ENCODE results near the gene B4GALNT4. TPM values are rescaled to one million over a fixed set of nuclear protein-coding genes. Genes with fewer than 3 reads are reported as not detected.

B4GALNT4 gene
- total and polyA plus RNA-seq, 2 donors from 2014 or later, result 0.82 to 1.4 TPM

GRCh38 chr11:353179-353873, 16.0 kb upstream of the B4GALNT4 start:
- intact Hi-C loops (cut with DNase I), result loop anchor here (10.0 kb wide), 1 partner anchor 49 kb away; the partner anchor contains the start of gene IFITM2
- DNase-seq, result peak; percentile 49 to 95 (median 74)

GRCh38 chr11:355581-356458, 13.5 kb upstream of the B4GALNT4 start:
- DNase-seq, result peak; percentile 95 to 99 (median 97)
- Histone ChIP-seq H3K4me1 (ENCODE audit: control insufficient read depth in 2 of 3, insufficient read depth in 2 of 3, low read depth in 1 of 3, low read length in 3 of 3) (peaks cover 6 to 21% (median 21%) of the 10 kb centered on the region in 3 donors), H3K36me3 (ENCODE audit: control insufficient read depth in 2 of 3, insufficient read depth in 3 of 3, low read length in 3 of 3) (peaks cover 0 to 15% (median 0%) of the 10 kb centered on the region in 3 donors), H3K27me3 (ENCODE audit: control insufficient read depth, insufficient read depth, low read length) (no peaks in the 10 kb centered on the region), H3K9me3 (ENCODE audit: control insufficient read depth in 2 of 3, insufficient read depth in 1 of 3, low read length in 3 of 3) (peaks cover 0 to 13% (median 0%) of the 10 kb centered on the region in 3 donors), H3K27ac (ENCODE audit: low read depth in 2 of 2, low read length in 2 of 2) (peak overlapping the region; percentile 97 to 100), H3K4me3 (ENCODE audit: low read length in 3 of 3) (peak overlapping the region; percentile 4 to 42 (median 16)), H3K9ac (ENCODE audit: low read length in 3 of 3) (peak overlapping the region in 2 of 3 donors; percentile 81 to 89)
- intact Hi-C loops (cut with DNase I), result loop anchor here (10.0 kb wide), 1 partner anchor 51 kb away; the partner anchor contains the start of gene IFITM2
- FAIRE-seq, result no peak
- TF ChIP-seq CTCF (IDR thresholded peaks at IDR 0.05; ENCODE audit: borderline replicate concordance, extremely low read depth, insufficient read depth), result no peak

More at GRCh38 chr11:353179-353873, 16.0 kb upstream of the B4GALNT4 start:
- H3K4me3 ChIP-seq (ENCODE audit: low read length in 3 of 3), result peak overlapping the region in 1 of 3 donors; percentile 3
- no peaks in the 10 kb centered on the region for H3K27me3 ChIP-seq (ENCODE audit: control insufficient read depth, insufficient read depth, low read length)
- H3K4me1 ChIP-seq (ENCODE audit: control insufficient read depth in 2 of 3, insufficient read depth in 2 of 3, low read depth in 1 of 3, low read length in 3 of 3), result peaks cover 6 to 21% (median 21%) of the 10 kb centered on the region in 3 donors
- TF ChIP-seq CTCF (IDR thresholded peaks at IDR 0.05; ENCODE audit: borderline replicate concordance, extremely low read depth, insufficient read depth), result no peak
- FAIRE-seq, result no peak
- H3K9ac ChIP-seq (ENCODE audit: low read length in 3 of 3), result peak overlapping the region in 1 of 3 donors; percentile 9
- H3K27ac ChIP-seq (ENCODE audit: low read depth in 2 of 2, low read length in 2 of 2), result peak overlapping the region; percentile 89 to 100
- H3K36me3 ChIP-seq (ENCODE audit: control insufficient read depth in 2 of 3, insufficient read depth in 3 of 3, low read length in 3 of 3), result peaks cover 0 to 15% (median 0%) of the 10 kb centered on the region in 3 donors
- H3K9me3 ChIP-seq (ENCODE audit: control insufficient read depth in 2 of 3, insufficient read depth in 1 of 3, low read length in 3 of 3), result peaks cover 0 to 13% (median 0%) of the 10 kb centered on the region in 3 donors

GRCh38 chr11:356610-357009, 12.7 kb upstream of the B4GALNT4 start:
- no peak for FAIRE-seq
- no peak for DNase-seq
- intact Hi-C loops (cut with DNase I), result loop anchor here (10.0 kb wide), 1 partner anchor 52 kb away; the partner anchor contains the start of gene IFITM2

More at GRCh38 chr11:356610-357009, 12.7 kb upstream of the B4GALNT4 start:
- Histone ChIP-seq H3K27ac (ENCODE audit: low read depth in 2 of 2, low read length in 2 of 2) (no peak overlapping the region), H3K9ac (ENCODE audit: low read length in 3 of 3) (no peak overlapping the region), H3K4me1 (ENCODE audit: control insufficient read depth in 2 of 3, insufficient read depth in 2 of 3, low read depth in 1 of 3, low read length in 3 of 3) (peaks cover 6 to 21% (median 21%) of the 10 kb centered on the region in 3 donors), H3K9me3 (ENCODE audit: control insufficient read depth in 2 of 3, insufficient read depth in 1 of 3, low read length in 3 of 3) (peaks cover 0 to 13% (median 0%) of the 10 kb centered on the region in 3 donors), H3K4me3 (ENCODE audit: low read length in 3 of 3) (peak overlapping the region in 1 of 3 donors; percentile 38), H3K27me3 (ENCODE audit: control insufficient read depth, insufficient read depth, low read length) (no peaks in the 10 kb centered on the region), H3K36me3 (ENCODE audit: control insufficient read depth in 2 of 3, insufficient read depth in 3 of 3, low read length in 3 of 3) (peaks cover 0 to 15% (median 0%) of the 10 kb centered on the region in 3 donors)
- TF ChIP-seq CTCF (IDR thresholded peaks at IDR 0.05; ENCODE audit: borderline replicate concordance, extremely low read depth, insufficient read depth), result no peak
